ENCODE data around the gene HOXD10.

HOXD10 gene

GRCh38 chr2:176164201-176164600, 47.6 kb downstream of the HOXD10 start:
- peak overlapping the region; percentile 86 for H3K4me3 Mint-ChIP-seq
- no peaks in the 10 kb centered on the region for H3K9me3 Mint-ChIP-seq
- TF ChIP-seq CTCF (IDR thresholded peaks at IDR 0.05): no peak
- peak overlapping the region; percentile 99 for H3K27ac Mint-ChIP-seq
- peaks cover 23% of the 10 kb centered on the region for H3K36me3 Mint-ChIP-seq (ENCODE audit: low read depth)
- no peak for DNase-seq
- peaks cover 4% of the 10 kb centered on the region for H3K27me3 Mint-ChIP-seq (ENCODE audit: low read depth, poor library complexity)
- peaks cover 95% of the 10 kb centered on the region for H3K4me1 Mint-ChIP-seq

GRCh38 chr2:176164611-176165369, 48.2 kb downstream of the HOXD10 start:
- peak; percentile 75 for DNase-seq
- Mint-ChIP-seq H3K27me3 (ENCODE audit: low read depth, poor library complexity) (peaks cover 4% of the 10 kb centered on the region), H3K9me3 (no peaks in the 10 kb centered on the region), H3K4me3 (peak overlapping the region; percentile 86), H3K27ac (peak overlapping the region; percentile 99), H3K36me3 (ENCODE audit: low read depth) (peaks cover 23% of the 10 kb centered on the region), H3K4me1 (peaks cover 95% of the 10 kb centered on the region)
- TF ChIP-seq CTCF (IDR thresholded peaks at IDR 0.05): no peak

- Mint-ChIP-seq H3K36me3 (ENCODE audit: low read depth) (peaks cover 23% of the 10 kb centered on the region), H3K4me1 (peaks cover 97% of the 10 kb centered on the region), H3K9me3 (no peaks in the 10 kb centered on the region), H3K4me3 (peak overlapping the region; percentile 86), H3K27me3 (ENCODE audit: low read depth, poor library complexity) (peaks cover 4% of the 10 kb centered on the region), H3K27ac (peak overlapping the region; percentile 99)
- TF ChIP-seq CTCF (IDR thresholded peaks at IDR 0.05): no peak
- no peak for DNase-seq
Measured at GRCh38 chr2:176165370-176166050, 48.9 kb downstream of the HOXD10 start.

- H3K27me3 Mint-ChIP-seq (ENCODE audit: low read depth, poor library complexity): peaks cover 4% of the 10 kb centered on the region
- no peak for TF ChIP-seq CTCF (IDR thresholded peaks at IDR 0.05)
- DNase-seq: no peak
- H3K9me3 Mint-ChIP-seq: no peaks in the 10 kb centered on the region
- peaks cover 23% of the 10 kb centered on the region for H3K36me3 Mint-ChIP-seq (ENCODE audit: low read depth)
- H3K27ac Mint-ChIP-seq: peak overlapping the region; percentile 99
- H3K4me1 Mint-ChIP-seq: peaks cover 97% of the 10 kb centered on the region
- peak overlapping the region; percentile 86 for H3K4me3 Mint-ChIP-seq
Measured at GRCh38 chr2:176166272-176166671, 49.7 kb downstream of the HOXD10 start.

GRCh38 chr2:176167398-176167797, 50.8 kb downstream of the HOXD10 start:
- no peak for DNase-seq

More at GRCh38 chr2:176167398-176167797, 50.8 kb downstream of the HOXD10 start:
- Mint-ChIP-seq H3K4me3 (peak overlapping the region; percentile 14), H3K27ac (no peak overlapping the region), H3K36me3 (ENCODE audit: low read depth) (peaks cover 25% of the 10 kb centered on the region), H3K9me3 (no peaks in the 10 kb centered on the region), H3K4me1 (peaks cover 95% of the 10 kb centered on the region), H3K27me3 (ENCODE audit: low read depth, poor library complexity) (peaks cover 7% of the 10 kb centered on the region)
- no peak for TF ChIP-seq CTCF (IDR thresholded peaks at IDR 0.05)

Data from nephron progenitor cell (in vitro differentiated cells).